Activated CD8-positive, alpha-beta memory T cell treated with anti-CD3 and anti-CD28 coated beads for 4 hours (primary cell): ENCODE results near the gene SFMBT2.

Experiments used
- DNase-seq, 2 donors: peaks; one replicate each; pipeline ENCODE4 v3.0.0-alpha.2; 2020; ENCODE audit warnings: low read depth in 2 of 2

The SFMBT2 gene

GRCh38 chr10:7264313-7264756 is 146.5 kb downstream of the SFMBT2 start:
- no peak for DNase-seq

GRCh38 chr10:7263616-7264015 is 147.2 kb downstream of the SFMBT2 start:
- DNase-seq, result no peak

GRCh38 chr10:7261351-7261750 is 149.5 kb downstream of the SFMBT2 start:
- DNase-seq, result no peak

GRCh38 chr10:7260912-7261311 is 149.9 kb downstream of the SFMBT2 start:
- no peak for DNase-seq

GRCh38 chr10:7260412-7260900 is 150.4 kb downstream of the SFMBT2 start:
- no peak for DNase-seq

- peak; percentile 50 to 67 for DNase-seq
These were observed 151.8 kb downstream of the SFMBT2 start for GRCh38 chr10:7258948-7259523.

GRCh38 chr10:7255517-7255916 is 155.3 kb downstream of the SFMBT2 start:
- DNase-seq, result no peak

- no peak for DNase-seq
These were observed 159.0 kb downstream of the SFMBT2 start for GRCh38 chr10:7251696-7252465.

- no peak for DNase-seq
These were observed 160.6 kb downstream of the SFMBT2 start for GRCh38 chr10:7250236-7250635.

GRCh38 chr10:7248585-7249164 is 162.2 kb downstream of the SFMBT2 start:
- no peak for DNase-seq

- no peak for DNase-seq
These were observed 162.7 kb downstream of the SFMBT2 start for GRCh38 chr10:7248148-7248547.

- DNase-seq, result no peak
These were observed 165.3 kb downstream of the SFMBT2 start for GRCh38 chr10:7245505-7245904.

- no peak for DNase-seq
These were observed 167.0 kb downstream of the SFMBT2 start for GRCh38 chr10:7243873-7244272.

- no peak for DNase-seq
These were observed 167.7 kb downstream of the SFMBT2 start for GRCh38 chr10:7243139-7243538.

GRCh38 chr10:7239312-7239985 is 171.4 kb downstream of the SFMBT2 start:
- no peak for DNase-seq

GRCh38 chr10:7235376-7235775 is 175.5 kb downstream of the SFMBT2 start:
- no peak for DNase-seq

GRCh38 chr10:7234109-7234508 is 176.7 kb downstream of the SFMBT2 start:
- DNase-seq, result no peak

- no peak for DNase-seq
These were observed 177.4 kb downstream of the SFMBT2 start for GRCh38 chr10:7233259-7233991.

- DNase-seq, result no peak
These were observed 179.1 kb downstream of the SFMBT2 start for GRCh38 chr10:7231509-7232414.

- no peak for DNase-seq
These were observed 179.9 kb downstream of the SFMBT2 start for GRCh38 chr10:7230951-7231350.

GRCh38 chr10:7230036-7230435 is 180.8 kb downstream of the SFMBT2 start:
- no peak for DNase-seq
